Right lobe of liver (tissue), 6 donors: ENCODE data around the gene DCAF11. TPM values are rescaled to one million over a fixed set of nuclear protein-coding genes. Genes with fewer than 3 reads are reported as not detected.
"Not testable (repeated sequence)": the region's sequence is repeated elsewhere in the genome, so short reads cannot be mapped to it uniquely, and the experiment has no call there.

Source experiments
- ATAC-seq, 4 donors: fragments of 200-7000 bp; cut with Tn5 transposase; one replicate each; pipeline ENCODE4 v1.9.1; 2020; ENCODE audit warnings: mild to moderate bottlenecking in 4 of 4, moderate library complexity in 4 of 4
- DNase-seq, 3 donors: peaks; one replicate each; pipeline ENCODE4 v3.0.0-alpha.2; 2020
- H3K27ac ChIP-seq, 3 donors: fragments of 200-600 bp; one replicate each; pipeline ENCODE4 v1.8.0; 2022
- H3K27me3 ChIP-seq, 2 donors: fragments of 200-600 bp; one replicate each; pipeline ENCODE4 v1.8.0; 2022
- H3K36me3 ChIP-seq, 4 donors: fragments of 200-600 bp; sonication (generic) in 1 of 4; one replicate each; pipeline versions ENCODE4 v1.5.1 to v1.8.0; 2017 to 2022; ENCODE audit warnings: control low read depth in 1 of 4
- H3K4me1 ChIP-seq, 4 donors: fragments of 200-600 bp; sonication (generic) in 1 of 4; one replicate each; pipeline versions ENCODE4 v1.5.1 to v1.8.0; 2017 to 2022; ENCODE audit warnings: control low read depth in 1 of 4
- H3K4me3 ChIP-seq, 3 donors: fragments of 200-600 bp; one replicate each; pipeline ENCODE4 v1.8.0; 2022
- H3K9me3 ChIP-seq, 4 donors: fragments of 200-600 bp; sonication (generic) in 1 of 4; one replicate each; pipeline versions ENCODE4 v1.5.1 to v1.8.0; 2017 to 2022; ENCODE audit warnings: control low read depth in 1 of 4
- CTCF ChIP-seq, 4 donors: fragments of 200-600 bp in 3 of 4; fragments of 450-650 bp in 1 of 4; IDR thresholded peaks; one replicate each; pipeline versions ENCODE4 v1.5.1 to v1.8.0; 2016 to 2022; ENCODE audit warnings: antibody characterized with exemption in 4 of 4, mild to moderate bottlenecking in 2 of 4
- POLR2A ChIP-seq: fragments of 450-650 bp; IDR thresholded peaks from one replicate; pipeline ENCODE4 v1.6.1; 2017; ENCODE audit warnings: antibody characterized with exemption, mild to moderate bottlenecking
- WGBS: methylation state at CpG from one replicate; pipeline ENCODE4 v1.1.6; 2018; ENCODE audit warnings: low coverage, low lambda C conversion rate; ENCODE audit not compliant: insufficient coverage; ENCODE audit errors: missing lambda C conversion rate; 5-methylcytosine and 5-hydroxymethylcytosine counted together
- intact Hi-C, 2 donors: fragments of 100-400 bp; cut with DNase I; formaldehyde crosslinking; loops; one replicate each; pipeline versions ENCODE4 v1.11.2 to v1.14.1; 2022
- total RNA-seq, 6 experiments: library from RNA; depleted of rRNA in 2 of 6; stranded (reverse); fragments of >200 nt in 2 of 6; fragmentation: NEBNext Ultra II Directional in 3 of 6; extraction: Animal tissue kit (Norgen Biotek cat#: 25700) in 3 of 6; gene quantifications; one replicate each; pipeline versions ENCODE4 v1.1.0 to v1.2.4, GENCODE V29; 2016 to 2023
- donor health status: DM: no; HTN: yes; CAD: no.
- donor health status: DM: no; HTN: no; CAD: no.
- donor health status: DM: no; HTN: no; CAD: no.
- donor health status: DM: no; HTN: yes; CAD: no.
- donor health status: DM: no; HTN: yes; CAD: no.

DCAF11 gene
- total RNA-seq, 6 experiments from 2014 or later: 65.9 to 180 (median 103) TPM

GRCh38 chr14:24103451-24103850, 11.1 kb upstream of the DCAF11 start:
- no peak for TF ChIP-seq CTCF (IDR thresholded peaks at IDR 0.05)
- TF ChIP-seq POLR2A: no peak
- no peaks in the 10 kb centered on the region for H3K27me3 ChIP-seq
- DNase-seq: no peak
- intact Hi-C loops: no loop called here
- no peaks in the 10 kb centered on the region for H3K9me3 ChIP-seq
- peak overlapping the region in 1 of 3 donors; percentile 39 for H3K27ac ChIP-seq
- H3K36me3 ChIP-seq: peaks cover 0 to 48% (median 10%) of the 10 kb centered on the region in 4 donors
- ATAC-seq: peak in 1 of 4 donors; percentile 4
- no peak overlapping the region for H3K4me3 ChIP-seq
- H3K4me1 ChIP-seq: peaks cover 0 to 94% (median 21%) of the 10 kb centered on the region in 4 donors
- 74% methylated on average over 6 of the region's 13 CpGs for WGBS

GRCh38 chr14:24105609-24106239, 8.9 kb upstream of the DCAF11 start:
- intact Hi-C loops, H3K9me3 ChIP-seq, H3K27me3 ChIP-seq, H3K4me3 ChIP-seq, DNase-seq: not testable (repeated sequence)
- H3K4me1 ChIP-seq: peaks cover 0 to 91% (median 20%) of the 10 kb centered on the region in 4 donors
- H3K27ac ChIP-seq: peak overlapping the region in 2 of 3 donors; percentile 19 to 73
- H3K36me3 ChIP-seq: peaks cover 0 to 25% (median 4%) of the 10 kb centered on the region in 4 donors
- WGBS: 39% methylated on average over 6 of the region's 8 CpGs
- peak in 2 of 4 donors; percentile 4 to 19 for ATAC-seq

DNA sequence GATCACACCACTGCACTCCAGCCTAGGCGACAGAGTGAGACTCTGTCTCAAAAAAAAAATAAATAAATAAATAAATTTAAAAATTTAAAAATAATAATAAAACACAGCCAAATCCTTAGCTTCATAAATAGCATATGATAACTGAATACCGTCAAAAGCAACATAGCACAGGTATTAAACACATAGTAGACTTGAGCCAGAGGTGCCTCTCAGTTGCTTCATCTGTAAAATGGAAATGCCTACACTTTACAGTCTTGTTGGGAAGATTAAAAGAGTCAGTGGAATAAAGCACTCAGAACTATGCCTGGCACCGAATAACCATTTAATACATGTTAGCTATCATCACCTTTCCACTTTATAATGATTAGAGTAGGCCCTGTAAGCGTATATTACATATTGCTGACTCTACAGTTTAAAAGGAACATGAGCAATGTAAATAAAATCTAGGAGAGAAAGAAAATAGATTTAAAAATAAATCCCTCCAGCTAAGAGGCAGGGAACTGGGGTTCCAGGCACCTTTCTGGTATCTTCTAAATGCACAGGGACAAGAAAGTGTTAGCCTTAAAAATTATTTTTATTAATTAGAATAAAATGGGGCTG, 7.8 kb upstream of the DCAF11 start:
- H3K4me3 ChIP-seq: no peak overlapping the region
- DNase-seq: no peak
- peaks cover 0 to 84% (median 23%) of the 10 kb centered on the region in 4 donors for H3K4me1 ChIP-seq
- WGBS: 48% methylated on average over 4 of the region's 4 CpGs
- peaks cover 0 to 21% (median 4%) of the 10 kb centered on the region in 4 donors for H3K36me3 ChIP-seq
- intact Hi-C loops: no loop called here
- no peaks in the 10 kb centered on the region for H3K27me3 ChIP-seq
- no peaks in the 10 kb centered on the region for H3K9me3 ChIP-seq
- TF ChIP-seq POLR2A (no peak), CTCF (IDR thresholded peaks at IDR 0.05) (no peak)
- H3K27ac ChIP-seq: peak overlapping the region in 1 of 3 donors; percentile 73
- ATAC-seq: no peak

GRCh38 chr14:24108336-24108874, 6.2 kb upstream of the DCAF11 start:
- no peak for TF ChIP-seq POLR2A
- TF ChIP-seq CTCF (IDR thresholded peaks at IDR 0.05): no peak
- intact Hi-C loops: no loop called here
- Histone ChIP-seq H3K4me3 (no peak overlapping the region), H3K36me3 (peaks cover 0 to 8% (median 1%) of the 10 kb centered on the region in 4 donors), H3K4me1 (peaks cover 0 to 71% (median 22%) of the 10 kb centered on the region in 4 donors), H3K9me3 (no peaks in the 10 kb centered on the region), H3K27me3 (no peaks in the 10 kb centered on the region), H3K27ac (peak overlapping the region in 1 of 3 donors; percentile 61)
- ATAC-seq (no peak), DNase-seq (no peak)
- WGBS: 39% methylated on average over 5 of the region's 5 CpGs

DNA sequence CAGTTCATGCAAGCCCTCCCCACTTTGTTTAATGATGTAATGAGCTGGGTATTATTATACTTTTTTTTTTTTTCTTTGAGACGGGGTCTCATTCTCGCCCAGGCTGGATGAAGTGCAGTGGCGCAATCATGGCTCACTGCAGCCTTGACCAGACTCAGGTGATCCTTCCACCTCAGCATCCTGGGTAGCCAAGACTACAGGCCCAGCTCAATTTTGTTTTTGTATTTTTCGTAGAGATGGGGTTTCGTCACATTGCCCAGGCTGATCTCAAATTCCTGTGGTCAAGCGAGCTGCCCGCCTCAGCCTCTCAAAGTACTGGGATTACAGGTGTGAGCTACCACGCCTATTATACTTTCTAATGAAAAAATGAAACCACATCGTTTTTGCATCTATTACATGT, 4.5 kb upstream of the DCAF11 start:
- Histone ChIP-seq H3K9me3 (no peaks in the 10 kb centered on the region), H3K4me3 (no peak overlapping the region), H3K4me1 (peaks cover 0 to 61% (median 18%) of the 10 kb centered on the region in 4 donors), H3K36me3 (no peaks in the 10 kb centered on the region), H3K27me3 (no peaks in the 10 kb centered on the region), H3K27ac (no peak overlapping the region)
- no peak for DNase-seq
- ATAC-seq: no peak
- TF ChIP-seq CTCF (IDR thresholded peaks at IDR 0.05) (no peak), POLR2A (no peak)
- intact Hi-C loops: no loop called here
- 76% methylated on average over 9 of the region's 9 CpGs for WGBS
